K562 (cell line): Measurements from ENCODE around the gene DIAPH3. TPM values are rescaled to one million over a fixed set of nuclear protein-coding genes. Genes with fewer than 3 reads are reported as not detected.
A peak's percentile ranks its signal among the peaks of the same experiment; 100 is the strongest.

Experiments used
- COPS2 ChIP-seq: fragments of 450-650 bp; conservative IDR thresholded peaks from 2 replicates; pipeline ENCODE4 v1.6.1; 2016; ENCODE audit warnings: mild to moderate bottlenecking, moderate library complexity
- CSDE1 ChIP-seq, 2 experiments: fragments of 450-650 bp; IDR thresholded peaks; 2 replicates each; pipeline ENCODE4 v1.6.1; 2016; ENCODE audit warnings: mild to moderate bottlenecking in 1 of 2
- ERF ChIP-seq: fragments of 450-650 bp; formaldehyde crosslinking; IDR thresholded peaks from 2 replicates; pipeline ENCODE4 v1.4.0; 2020; ENCODE audit warnings: mild to moderate bottlenecking, mixed read lengths
- FOXA1 ChIP-seq: fragments of 450-650 bp; IDR thresholded peaks from 2 replicates; pipeline ENCODE4 v1.6.1; 2016; ENCODE audit warnings: mild to moderate bottlenecking, borderline replicate concordance
- PHF8 ChIP-seq: fragments of 200-600 bp; sonication (generic); IDR thresholded peaks from 2 replicates; pipeline ENCODE4 v1.6.1; 2012; ENCODE audit warnings: mixed run types, mild to moderate bottlenecking, inconsistent platforms, low read length, moderate library complexity, borderline replicate concordance
- RBM22 ChIP-seq: fragments of 200-400 bp; formaldehyde crosslinking; IDR thresholded peaks from 2 replicates; pipeline ENCODE4 v1.6.1; 2018; ENCODE audit warnings: low read length, low read depth; ENCODE audit not compliant: poor library complexity, severe bottlenecking
- RFX1 ChIP-seq: fragments of 450-650 bp; IDR thresholded peaks from 2 replicates; pipeline ENCODE4 v1.6.1; 2016; ENCODE audit warnings: mild to moderate bottlenecking, moderate library complexity
- SMC3 ChIP-seq: conservative IDR thresholded peaks from 2 replicates; pipeline ENCODE4 v1.6.1; 2011; ENCODE audit warnings: low read depth, low read length, improper control_type of control experiment; ENCODE audit not compliant: insufficient read depth
- SREBF1 ChIP-seq: fragments of 150-350 bp; IDR thresholded peaks from 2 replicates; pipeline ENCODE4 v1.6.1; 2014; ENCODE audit warnings: antibody characterized with exemption, low read depth, low read length, borderline replicate concordance
- STAG1 ChIP-seq: sonication (generic); formaldehyde crosslinking; IDR thresholded peaks from 2 replicates; pipeline ENCODE4 v1.5.0; 2020; ENCODE audit warnings: missing genetic modification reagents, borderline replicate concordance
- TAL1 ChIP-seq: fragments of 450-650 bp; IDR thresholded peaks from 2 replicates; pipeline ENCODE4 v1.6.1; 2016; ENCODE audit warnings: mild to moderate bottlenecking
- TEAD2 ChIP-seq: fragments of 450-650 bp; IDR thresholded peaks from 2 replicates; pipeline ENCODE4 v1.6.1; 2016; ENCODE audit warnings: missing genetic modification characterization, control low read depth, missing compliant biosample characterization
- TGIF2 ChIP-seq: sonication (generic); formaldehyde crosslinking; IDR thresholded peaks from 2 replicates; pipeline ENCODE4 v1.8.1; 2022; ENCODE audit warnings: mild to moderate bottlenecking, missing genetic modification reagents, moderate library complexity
- ZNF444 ChIP-seq: fragments of 250-450 bp; sonication (Bioruptor Pico); IDR thresholded peaks from 2 replicates; pipeline ENCODE4 v1.4.0; 2020; ENCODE audit warnings: mild to moderate bottlenecking, moderate library complexity
- ZNF644 ChIP-seq: fragments of 200-800 bp; sonication (Bioruptor generic); IDR thresholded peaks from 2 replicates; pipeline ENCODE4 v1.6.1; 2016; ENCODE audit warnings: low read depth, missing genetic modification characterization, missing compliant biosample characterization
- polyA plus RNA-seq, 8 experiments: library from polyadenylated mRNA; depleted of rRNA in 4 of 8; stranded (reverse) in 5 of 8; unstranded in 3 of 8; fragments of >200 nt; fragmentation: Nextera tagmentation in 2 of 8; fragmentation: Illumina TruSeq in 1 of 8; extraction: Ambion mirVana in 2 of 8; extraction: Trizol in 1 of 8; gene quantifications; 2 replicates each; pipeline versions ENCODE4 v1.2.1 to v1.2.3, GENCODE V29; 2011 to 2014; ENCODE audit warnings: inconsistent platforms in 1 of 8, missing spikeins in 1 of 8
- total RNA-seq, 7 experiments: library from RNA; depleted of rRNA in 6 of 7; stranded (reverse); fragments of >200 nt in 6 of 7; fragmentation: Illumina TruSeq in 2 of 7; extraction: Trizol in 2 of 7; gene quantifications; 2 replicates each; pipeline versions ENCODE4 v1.2.1 to v1.2.3, GENCODE V29; 2011 to 2021; ENCODE audit warnings: low replicate concordance in 1 of 7
- TF ChIP-seq, protein P1 (sequence below): IDR thresholded peaks from 3 replicates; pipeline ENCODE4 v1.6.1; 2011; ENCODE audit warnings: borderline replicate concordance, mild to moderate bottlenecking; ENCODE audit not compliant: insufficient read length, insufficient read depth
- TF ChIP-seq, protein P2 (sequence below), 2 experiments: fragments of 450-650 bp; IDR thresholded peaks; 2 replicates each; pipeline ENCODE4 v1.6.1; 2016
- TF ChIP-seq, protein P3 (sequence below): IDR thresholded peaks from 2 replicates; pipeline ENCODE4 v1.6.1; 2014; ENCODE audit warnings: antibody characterized with exemption
- TF ChIP-seq, protein P4 (sequence below): fragments of 450-650 bp; formaldehyde crosslinking; IDR thresholded peaks from 2 replicates; pipeline ENCODE4 v1.4.0; 2022; ENCODE audit warnings: mild to moderate bottlenecking, moderate library complexity
- TF ChIP-seq, protein P5 (sequence below): fragments of 450-650 bp; IDR thresholded peaks from 2 replicates; pipeline ENCODE4 v1.6.1; 2016; ENCODE audit warnings: mild to moderate bottlenecking

Gene DIAPH3
- total and polyA plus RNA-seq, 9 of the 15 experiments (the other 6 are each of a cell fraction or from before 2014, with no cell fraction given) = 9.0 to 18.7 (median 14.7) TPM

DNA sequence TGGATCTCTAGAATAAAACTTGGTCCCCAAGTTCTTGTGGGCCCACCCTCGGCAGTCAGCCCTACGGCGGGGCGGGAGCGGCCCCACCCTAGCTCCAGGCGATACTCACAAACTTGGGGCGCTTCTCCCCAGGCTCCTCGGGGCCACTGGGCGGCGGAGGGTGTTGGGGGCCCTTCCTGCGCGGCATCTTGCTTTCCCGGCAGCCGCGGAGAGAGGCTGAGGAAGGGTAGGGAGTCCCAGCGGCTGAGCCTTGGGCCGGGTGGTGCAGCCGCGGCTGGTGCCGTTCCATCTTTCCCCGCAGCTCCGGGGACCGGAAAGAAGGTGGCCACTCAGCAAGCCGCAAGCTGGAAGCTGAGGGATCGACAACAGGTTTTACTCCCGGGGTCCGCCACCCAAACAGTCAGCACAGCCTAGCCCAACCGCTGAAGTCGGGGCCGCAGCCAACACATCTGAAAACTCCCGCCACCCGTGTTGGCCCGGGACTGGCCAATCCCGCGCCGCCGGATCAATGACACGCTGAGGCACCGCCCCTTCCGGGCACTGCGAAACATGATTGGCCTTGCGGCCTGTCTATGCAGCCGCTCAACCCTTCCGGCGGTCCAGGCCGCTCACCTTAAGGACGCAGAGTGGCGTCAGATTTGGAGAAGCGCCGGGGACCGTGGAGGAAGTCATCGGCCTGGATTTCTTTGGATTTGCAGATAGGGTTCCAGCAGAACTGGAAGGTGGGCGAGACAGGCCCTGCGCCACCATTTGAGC lies at the start of gene DIAPH3 (continued):
- TF ChIP-seq, protein P1, sequence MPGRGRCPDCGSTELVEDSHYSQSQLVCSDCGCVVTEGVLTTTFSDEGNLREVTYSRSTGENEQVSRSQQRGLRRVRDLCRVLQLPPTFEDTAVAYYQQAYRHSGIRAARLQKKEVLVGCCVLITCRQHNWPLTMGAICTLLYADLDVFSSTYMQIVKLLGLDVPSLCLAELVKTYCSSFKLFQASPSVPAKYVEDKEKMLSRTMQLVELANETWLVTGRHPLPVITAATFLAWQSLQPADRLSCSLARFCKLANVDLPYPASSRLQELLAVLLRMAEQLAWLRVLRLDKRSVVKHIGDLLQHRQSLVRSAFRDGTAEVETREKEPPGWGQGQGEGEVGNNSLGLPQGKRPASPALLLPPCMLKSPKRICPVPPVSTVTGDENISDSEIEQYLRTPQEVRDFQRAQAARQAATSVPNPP = no peak
- TF ChIP-seq TEAD2 (tag) = no peak
- TF ChIP-seq, protein P2, sequence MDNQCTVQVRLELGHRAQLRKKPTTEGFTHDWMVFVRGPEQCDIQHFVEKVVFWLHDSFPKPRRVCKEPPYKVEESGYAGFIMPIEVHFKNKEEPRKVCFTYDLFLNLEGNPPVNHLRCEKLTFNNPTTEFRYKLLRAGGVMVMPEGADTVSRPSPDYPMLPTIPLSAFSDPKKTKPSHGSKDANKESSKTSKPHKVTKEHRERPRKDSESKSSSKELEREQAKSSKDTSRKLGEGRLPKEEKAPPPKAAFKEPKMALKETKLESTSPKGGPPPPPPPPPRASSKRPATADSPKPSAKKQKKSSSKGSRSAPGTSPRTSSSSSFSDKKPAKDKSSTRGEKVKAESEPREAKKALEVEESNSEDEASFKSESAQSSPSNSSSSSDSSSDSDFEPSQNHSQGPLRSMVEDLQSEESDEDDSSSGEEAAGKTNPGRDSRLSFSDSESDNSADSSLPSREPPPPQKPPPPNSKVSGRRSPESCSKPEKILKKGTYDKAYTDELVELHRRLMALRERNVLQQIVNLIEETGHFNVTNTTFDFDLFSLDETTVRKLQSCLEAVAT (IDR thresholded peaks at IDR 0.05) = no peak
- peak; percentile 86 for TF ChIP-seq PHF8
- no peak for TF ChIP-seq RFX1
- TF ChIP-seq ERF = no peak
- 0 out of 4 replicates have a peak, but pooled peaks of 1 of the 2 experiments have one; percentile 68 for TF ChIP-seq CSDE1 (IDR thresholded peaks at IDR 0.05)
- TF ChIP-seq, protein P3, sequence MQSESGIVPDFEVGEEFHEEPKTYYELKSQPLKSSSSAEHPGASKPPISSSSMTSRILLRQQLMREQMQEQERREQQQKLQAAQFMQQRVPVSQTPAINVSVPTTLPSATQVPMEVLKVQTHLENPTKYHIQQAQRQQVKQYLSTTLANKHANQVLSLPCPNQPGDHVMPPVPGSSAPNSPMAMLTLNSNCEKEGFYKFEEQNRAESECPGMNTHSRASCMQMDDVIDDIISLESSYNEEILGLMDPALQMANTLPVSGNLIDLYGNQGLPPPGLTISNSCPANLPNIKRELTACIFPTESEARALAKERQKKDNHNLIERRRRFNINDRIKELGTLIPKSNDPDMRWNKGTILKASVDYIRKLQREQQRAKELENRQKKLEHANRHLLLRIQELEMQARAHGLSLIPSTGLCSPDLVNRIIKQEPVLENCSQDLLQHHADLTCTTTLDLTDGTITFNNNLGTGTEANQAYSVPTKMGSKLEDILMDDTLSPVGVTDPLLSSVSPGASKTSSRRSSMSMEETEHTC = no peak
- peak; percentile 40 for TF ChIP-seq RBM22
- no peak for TF ChIP-seq COPS2
- TF ChIP-seq ZNF644 (tag) = no peak
- TF ChIP-seq, protein P4, sequence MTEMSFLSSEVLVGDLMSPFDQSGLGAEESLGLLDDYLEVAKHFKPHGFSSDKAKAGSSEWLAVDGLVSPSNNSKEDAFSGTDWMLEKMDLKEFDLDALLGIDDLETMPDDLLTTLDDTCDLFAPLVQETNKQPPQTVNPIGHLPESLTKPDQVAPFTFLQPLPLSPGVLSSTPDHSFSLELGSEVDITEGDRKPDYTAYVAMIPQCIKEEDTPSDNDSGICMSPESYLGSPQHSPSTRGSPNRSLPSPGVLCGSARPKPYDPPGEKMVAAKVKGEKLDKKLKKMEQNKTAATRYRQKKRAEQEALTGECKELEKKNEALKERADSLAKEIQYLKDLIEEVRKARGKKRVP (CRISPR knock-in tag) = no peak
- TF ChIP-seq, protein P5, sequence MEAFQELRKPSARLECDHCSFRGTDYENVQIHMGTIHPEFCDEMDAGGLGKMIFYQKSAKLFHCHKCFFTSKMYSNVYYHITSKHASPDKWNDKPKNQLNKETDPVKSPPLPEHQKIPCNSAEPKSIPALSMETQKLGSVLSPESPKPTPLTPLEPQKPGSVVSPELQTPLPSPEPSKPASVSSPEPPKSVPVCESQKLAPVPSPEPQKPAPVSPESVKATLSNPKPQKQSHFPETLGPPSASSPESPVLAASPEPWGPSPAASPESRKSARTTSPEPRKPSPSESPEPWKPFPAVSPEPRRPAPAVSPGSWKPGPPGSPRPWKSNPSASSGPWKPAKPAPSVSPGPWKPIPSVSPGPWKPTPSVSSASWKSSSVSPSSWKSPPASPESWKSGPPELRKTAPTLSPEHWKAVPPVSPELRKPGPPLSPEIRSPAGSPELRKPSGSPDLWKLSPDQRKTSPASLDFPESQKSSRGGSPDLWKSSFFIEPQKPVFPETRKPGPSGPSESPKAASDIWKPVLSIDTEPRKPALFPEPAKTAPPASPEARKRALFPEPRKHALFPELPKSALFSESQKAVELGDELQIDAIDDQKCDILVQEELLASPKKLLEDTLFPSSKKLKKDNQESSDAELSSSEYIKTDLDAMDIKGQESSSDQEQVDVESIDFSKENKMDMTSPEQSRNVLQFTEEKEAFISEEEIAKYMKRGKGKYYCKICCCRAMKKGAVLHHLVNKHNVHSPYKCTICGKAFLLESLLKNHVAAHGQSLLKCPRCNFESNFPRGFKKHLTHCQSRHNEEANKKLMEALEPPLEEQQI = no peak
- TF ChIP-seq FOXA1 = no peak
- TF ChIP-seq ZNF444 = no peak
- no peak for TF ChIP-seq SMC3
- no peak for TF ChIP-seq SREBF1
- no peak for TF ChIP-seq TGIF2 (CRISPR knock-in tag)
- TF ChIP-seq TAL1 = no peak
- TF ChIP-seq STAG1 (CRISPR knock-in tag) = no peak
